Measurements from ENCODE around the gene INTS14. TPM values are rescaled to one million over a fixed set of nuclear protein-coding genes. Genes with fewer than 3 reads are reported as not detected.
"Not testable (repeated sequence)": the region's sequence is repeated elsewhere in the genome, so short reads cannot be mapped to it uniquely, and the experiment has no call there.

The INTS14 gene
- total RNA-seq, 3 donors from 2014 or later (not counting 1 experiment from before 2014, with no cell fraction given) = 23.5 to 33.6 (median 26.4) TPM

DNA sequence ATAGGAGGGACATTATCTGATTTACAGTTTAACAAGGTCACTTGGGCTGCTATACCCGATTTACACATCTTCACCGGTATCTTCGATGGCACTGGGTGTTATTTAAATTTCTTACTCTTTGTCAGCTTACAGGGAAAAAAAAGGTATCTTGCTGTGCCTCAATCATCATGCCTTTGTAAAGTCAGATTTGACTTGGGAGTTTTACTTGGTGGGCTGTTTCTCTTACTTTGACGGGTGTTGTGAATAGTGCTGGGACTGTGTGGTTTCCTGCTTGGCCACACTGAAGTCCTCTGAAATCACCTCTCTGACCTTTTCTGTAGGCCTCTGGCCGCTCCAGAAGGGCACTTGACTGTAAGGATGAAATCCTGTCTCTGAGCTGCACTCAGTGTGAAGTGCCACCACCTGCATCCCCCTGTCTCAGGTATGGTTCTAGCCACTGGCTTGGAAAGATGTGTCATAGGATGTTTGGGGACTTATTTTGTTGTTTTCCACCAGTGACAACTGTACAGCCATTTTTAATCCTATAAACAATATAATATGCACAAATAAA is 7.7 kb upstream of the INTS14 start:
- Mint-ChIP-seq H3K36me3 (no peaks in the 10 kb centered on the region), H3K27me3 (ENCODE audit: low read depth in 2 of 2) (no peaks in the 10 kb centered on the region), H3K27ac (no peak overlapping the region), H3K4me1 (peaks cover 0 to 4% of the 10 kb centered on the region in 2 donors), H3K9me3 (no peaks in the 10 kb centered on the region), H3K4me3 (no peak overlapping the region)
- intact Hi-C loops (cut with micrococcal nuclease) = no loop called here
- Histone ChIP-seq H3K36me3 (ENCODE audit: control insufficient read depth, insufficient read depth, low read length) (no peaks in the 10 kb centered on the region), H3K4me3 (ENCODE audit: low read length) (no peak overlapping the region), H3K27me3 (ENCODE audit: control insufficient read depth, insufficient read depth, low read length) (no peaks in the 10 kb centered on the region), H3K9me3 (ENCODE audit: control insufficient read depth, insufficient read depth, low read length) (no peaks in the 10 kb centered on the region), H3K4me1 (ENCODE audit: control insufficient read depth, insufficient read depth, low read length) (no peaks in the 10 kb centered on the region), H3K27ac (ENCODE audit: low read length) (no peak overlapping the region)
- no peak for DNase-seq
- ATAC-seq = no peak
- 74% methylated on average over 5 of the region's 5 CpGs for WGBS (ENCODE audit: insufficient coverage)
- TF ChIP-seq CTCF (IDR thresholded peaks at IDR 0.05) = no peak

- H3K9me3 ChIP-seq (ENCODE audit: control insufficient read depth, insufficient read depth, low read length); ATAC-seq; H3K27me3 Mint-ChIP-seq (ENCODE audit: low read depth in 2 of 2); H3K27me3 ChIP-seq (ENCODE audit: control insufficient read depth, insufficient read depth, low read length); H3K9me3 Mint-ChIP-seq; H3K27ac ChIP-seq (ENCODE audit: low read length); H3K4me3 Mint-ChIP-seq; H3K36me3 ChIP-seq (ENCODE audit: control insufficient read depth, insufficient read depth, low read length); H3K27ac Mint-ChIP-seq; H3K36me3 Mint-ChIP-seq; H3K4me3 ChIP-seq (ENCODE audit: low read length); intact Hi-C loops (cut with micrococcal nuclease); DNase-seq: not testable (repeated sequence)
- peaks cover 16 to 22% of the 10 kb centered on the region in 2 donors for H3K4me1 Mint-ChIP-seq
- WGBS (ENCODE audit: insufficient coverage) = no CpG with 5 or more reads among the region's 1 CpG
- peaks cover 12% of the 10 kb centered on the region for H3K4me1 ChIP-seq (ENCODE audit: control insufficient read depth, insufficient read depth, low read length)
These were observed 5.0 kb upstream of the INTS14 start for GRCh38 chr15:65615887-65616286.

DNA sequence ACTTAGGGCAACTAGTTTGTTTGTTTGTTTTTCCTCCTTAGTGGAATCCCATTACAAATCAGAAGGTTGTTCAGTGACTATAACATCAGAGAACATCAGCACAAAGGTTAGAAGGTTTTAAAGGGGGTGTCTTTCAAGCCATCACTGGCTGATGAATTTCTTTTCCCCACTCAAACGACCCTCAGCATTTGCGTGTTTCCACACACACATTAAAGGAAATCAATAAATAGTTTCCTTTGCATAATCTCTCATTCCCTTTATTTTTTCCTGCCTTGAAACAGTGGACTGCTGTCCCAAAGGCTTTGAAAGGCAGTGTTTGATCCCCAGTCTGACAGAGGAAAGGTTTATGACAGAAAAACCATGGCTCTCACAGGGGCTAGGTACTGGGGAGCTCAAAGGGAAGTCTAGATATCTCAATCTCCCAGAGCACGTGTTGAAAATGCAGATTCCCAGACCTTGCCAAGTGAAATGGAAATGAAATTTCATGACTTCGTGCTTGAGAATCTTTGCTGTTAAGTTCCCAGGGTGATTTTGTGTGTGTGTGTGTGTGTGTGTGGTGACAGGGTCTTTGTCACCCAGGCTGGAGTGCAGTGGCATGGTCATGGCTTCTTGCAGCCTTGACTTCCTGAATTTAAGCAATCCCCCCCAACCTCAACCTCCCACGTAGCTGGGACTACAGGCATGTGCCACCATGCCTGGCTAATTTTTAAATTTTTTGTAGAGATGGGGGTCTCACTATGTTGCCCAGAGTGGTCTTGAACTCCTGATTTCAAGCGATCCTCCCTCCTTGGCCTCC is 2.2 kb upstream of the INTS14 start:
- peaks cover 24% of the 10 kb centered on the region for H3K4me1 ChIP-seq (ENCODE audit: control insufficient read depth, insufficient read depth, low read length)
- H3K27ac Mint-ChIP-seq = peak overlapping the region; percentile 97
- ATAC-seq = no peak
- no peaks in the 10 kb centered on the region for H3K9me3 Mint-ChIP-seq
- WGBS (ENCODE audit: insufficient coverage) = 94% methylated on average over 5 of the region's 6 CpGs
- no peaks in the 10 kb centered on the region for H3K27me3 ChIP-seq (ENCODE audit: control insufficient read depth, insufficient read depth, low read length)
- intact Hi-C loops (cut with micrococcal nuclease) = no loop called here
- peaks cover 22 to 34% of the 10 kb centered on the region in 2 donors for H3K4me1 Mint-ChIP-seq
- no peak overlapping the region for H3K4me3 ChIP-seq (ENCODE audit: low read length)
- peak overlapping the region; percentile 93 for H3K27ac ChIP-seq (ENCODE audit: low read length)
- no peaks in the 10 kb centered on the region for H3K9me3 ChIP-seq (ENCODE audit: control insufficient read depth, insufficient read depth, low read length)
- H3K27me3 Mint-ChIP-seq (ENCODE audit: low read depth in 2 of 2) = no peaks in the 10 kb centered on the region
- DNase-seq = no peak
- H3K4me3 Mint-ChIP-seq = no peak overlapping the region
- TF ChIP-seq CTCF (IDR thresholded peaks at IDR 0.05) = no peak
- no peaks in the 10 kb centered on the region for H3K36me3 ChIP-seq (ENCODE audit: control insufficient read depth, insufficient read depth, low read length)
- H3K36me3 Mint-ChIP-seq = no peaks in the 10 kb centered on the region

- Histone ChIP-seq H3K4me3 (ENCODE audit: low read length) (no peak overlapping the region), H3K27me3 (ENCODE audit: control insufficient read depth, insufficient read depth, low read length) (no peaks in the 10 kb centered on the region), H3K27ac (ENCODE audit: low read length) (peak overlapping the region; percentile 93), H3K9me3 (ENCODE audit: control insufficient read depth, insufficient read depth, low read length) (no peaks in the 10 kb centered on the region), H3K36me3 (ENCODE audit: control insufficient read depth, insufficient read depth, low read length) (no peaks in the 10 kb centered on the region), H3K4me1 (ENCODE audit: control insufficient read depth, insufficient read depth, low read length) (peaks cover 24% of the 10 kb centered on the region)
- Mint-ChIP-seq H3K4me1 (peaks cover 22 to 34% of the 10 kb centered on the region in 2 donors), H3K4me3 (peak overlapping the region; percentile 99), H3K27me3 (ENCODE audit: low read depth in 2 of 2) (no peaks in the 10 kb centered on the region), H3K27ac (peak overlapping the region; percentile 97), H3K36me3 (no peaks in the 10 kb centered on the region), H3K9me3 (no peaks in the 10 kb centered on the region)
- DNase-seq (no peak), ATAC-seq (no peak)
- 55% methylated on average over 2 of the region's 2 CpGs for WGBS (ENCODE audit: insufficient coverage)
- no peak for TF ChIP-seq CTCF (IDR thresholded peaks at IDR 0.05)
- intact Hi-C loops (cut with micrococcal nuclease) = no loop called here
These were observed 1.6 kb upstream of the INTS14 start for GRCh38 chr15:65612616-65612946.
